ENCODE measurements around the gene CMSS1. TPM values are rescaled to one million over a fixed set of nuclear protein-coding genes. Genes with fewer than 3 reads are reported as not detected.

The CMSS1 gene
- total RNA-seq, 1 experiment from 2014 or later = 64.1 TPM

DNA sequence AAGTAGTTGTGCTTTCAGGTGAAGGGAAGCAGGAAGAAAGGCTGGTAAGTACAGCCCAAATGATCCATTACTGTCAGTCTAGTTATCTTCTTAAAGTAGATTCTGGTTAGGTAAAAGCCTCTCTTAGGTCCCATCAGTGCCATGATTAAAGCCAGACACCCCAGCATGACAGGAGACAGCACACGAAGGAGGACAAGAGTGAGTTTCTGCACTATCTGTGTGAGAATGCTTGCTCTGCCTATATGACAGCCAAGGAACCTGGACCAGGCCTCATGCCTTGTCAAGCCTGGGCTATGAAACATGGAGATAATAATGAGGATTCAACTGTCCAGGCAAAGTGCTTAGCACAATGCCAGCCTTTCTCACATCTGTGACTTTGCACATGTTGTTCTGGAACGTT is 310.1 kb downstream of the CMSS1 start:
- no peaks in the 10 kb centered on the region for H3K4me1 ChIP-seq (ENCODE audit: control insufficient read depth in 1 of 2, insufficient read depth in 2 of 2, low read length in 2 of 2)
- ChIA-PET RAD21 (ENCODE audit: low non-redundant PET in 1 of 2, low total read pairs in 2 of 2, uncharacterized antibody in 2 of 2, unreplicated experiment in 2 of 2) (no interaction called here), POLR2A (no interaction called here), CTCF (no interaction called here)
- no peaks in the 10 kb centered on the region for H3K27me3 ChIP-seq (ENCODE audit: insufficient read depth, low read length)
- no peak for TF ChIP-seq POLR2A (IDR thresholded peaks at IDR 0.05; ENCODE audit: borderline replicate concordance, extremely low read depth, insufficient read depth, insufficient read length)
- TF ChIP-seq ZNF274 (IDR thresholded peaks at IDR 0.05; ENCODE audit: low read depth, low read length) = no peak
- no peak for TF ChIP-seq YY1 (IDR thresholded peaks at IDR 0.05; ENCODE audit: extremely low read depth, insufficient replicate concordance, low read depth, low read length)
- H2AFZ ChIP-seq (ENCODE audit: low read depth, low read length, poor library complexity, severe bottlenecking) = no peak overlapping the region
- no peaks in the 10 kb centered on the region for H3K9me2 ChIP-seq (ENCODE audit: insufficient read depth)
- intact Hi-C loops (cut with micrococcal nuclease) = no loop called here
- no peaks in the 10 kb centered on the region for H3K9me3 ChIP-seq (ENCODE audit: control insufficient read depth in 1 of 2, insufficient read depth in 1 of 2, low read depth in 1 of 2, low read length in 2 of 2)
- H3K4me2 ChIP-seq (ENCODE audit: low read length) = no peak overlapping the region
- H3K36me3 ChIP-seq (ENCODE audit: control insufficient read depth in 1 of 2, insufficient read depth in 2 of 2, low read length in 2 of 2) = no peaks in the 10 kb centered on the region
- DNase-seq (ENCODE audit: low read depth, low spot score) (no peak), ATAC-seq (no peak)
- no peak overlapping the region for H3K27ac ChIP-seq (ENCODE audit: low read depth, low read length)
- H3K9ac ChIP-seq (ENCODE audit: low read length) = no peak overlapping the region
- H3K4me3 ChIP-seq (replicated peaks in 1 of 2; ENCODE audit: low read depth in 1 of 2, low read length in 2 of 2) = no peak overlapping the region
- H3K79me2 ChIP-seq (ENCODE audit: insufficient read depth, low read length) = no peaks in the 10 kb centered on the region
- BruUV-seq (replicated peaks) = no TSS peak
- H4K20me1 ChIP-seq (ENCODE audit: insufficient read depth) = no peaks in the 10 kb centered on the region

DNA sequence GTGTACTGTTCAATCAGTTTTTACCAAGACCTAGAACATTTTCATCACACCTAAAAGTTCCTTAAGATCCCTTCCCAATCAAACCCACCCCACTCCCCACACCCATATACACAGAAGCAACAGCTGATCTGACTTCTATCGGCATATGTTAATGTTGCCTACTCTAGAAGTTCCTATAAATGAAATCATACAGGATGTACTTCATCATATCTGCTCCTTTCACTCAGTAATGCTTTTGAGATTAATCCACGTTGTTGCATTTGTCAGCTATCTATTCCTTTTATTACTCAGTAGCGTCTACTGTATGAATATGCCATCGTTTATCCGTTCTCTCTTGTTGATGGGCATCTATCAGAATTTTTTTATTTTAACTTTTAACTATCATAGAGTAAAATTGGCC is 310.9 kb downstream of the CMSS1 start:
- TF ChIP-seq, protein P1, sequence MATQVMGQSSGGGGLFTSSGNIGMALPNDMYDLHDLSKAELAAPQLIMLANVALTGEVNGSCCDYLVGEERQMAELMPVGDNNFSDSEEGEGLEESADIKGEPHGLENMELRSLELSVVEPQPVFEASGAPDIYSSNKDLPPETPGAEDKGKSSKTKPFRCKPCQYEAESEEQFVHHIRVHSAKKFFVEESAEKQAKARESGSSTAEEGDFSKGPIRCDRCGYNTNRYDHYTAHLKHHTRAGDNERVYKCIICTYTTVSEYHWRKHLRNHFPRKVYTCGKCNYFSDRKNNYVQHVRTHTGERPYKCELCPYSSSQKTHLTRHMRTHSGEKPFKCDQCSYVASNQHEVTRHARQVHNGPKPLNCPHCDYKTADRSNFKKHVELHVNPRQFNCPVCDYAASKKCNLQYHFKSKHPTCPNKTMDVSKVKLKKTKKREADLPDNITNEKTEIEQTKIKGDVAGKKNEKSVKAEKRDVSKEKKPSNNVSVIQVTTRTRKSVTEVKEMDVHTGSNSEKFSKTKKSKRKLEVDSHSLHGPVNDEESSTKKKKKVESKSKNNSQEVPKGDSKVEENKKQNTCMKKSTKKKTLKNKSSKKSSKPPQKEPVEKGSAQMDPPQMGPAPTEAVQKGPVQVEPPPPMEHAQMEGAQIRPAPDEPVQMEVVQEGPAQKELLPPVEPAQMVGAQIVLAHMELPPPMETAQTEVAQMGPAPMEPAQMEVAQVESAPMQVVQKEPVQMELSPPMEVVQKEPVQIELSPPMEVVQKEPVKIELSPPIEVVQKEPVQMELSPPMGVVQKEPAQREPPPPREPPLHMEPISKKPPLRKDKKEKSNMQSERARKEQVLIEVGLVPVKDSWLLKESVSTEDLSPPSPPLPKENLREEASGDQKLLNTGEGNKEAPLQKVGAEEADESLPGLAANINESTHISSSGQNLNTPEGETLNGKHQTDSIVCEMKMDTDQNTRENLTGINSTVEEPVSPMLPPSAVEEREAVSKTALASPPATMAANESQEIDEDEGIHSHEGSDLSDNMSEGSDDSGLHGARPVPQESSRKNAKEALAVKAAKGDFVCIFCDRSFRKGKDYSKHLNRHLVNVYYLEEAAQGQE (IDR thresholded peaks at IDR 0.05; ENCODE audit: low read depth) = no peak
- TF ChIP-seq, protein P2, sequence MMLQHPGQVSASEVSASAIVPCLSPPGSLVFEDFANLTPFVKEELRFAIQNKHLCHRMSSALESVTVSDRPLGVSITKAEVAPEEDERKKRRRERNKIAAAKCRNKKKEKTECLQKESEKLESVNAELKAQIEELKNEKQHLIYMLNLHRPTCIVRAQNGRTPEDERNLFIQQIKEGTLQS (IDR thresholded peaks at IDR 0.05) = no peak
- TF ChIP-seq RAD21 (IDR thresholded peaks at IDR 0.05; ENCODE audit: low read depth) (no peak), YY1 (IDR thresholded peaks at IDR 0.05; ENCODE audit: extremely low read depth, insufficient replicate concordance, low read depth, low read length) (no peak), EZH2phosphoT487 (IDR thresholded peaks at IDR 0.05; ENCODE audit: borderline replicate concordance) (no peak), CBX3 (IDR thresholded peaks at IDR 0.05; ENCODE audit: low read depth) (no peak), ELF1 (IDR thresholded peaks at IDR 0.05; ENCODE audit: borderline replicate concordance, low read depth) (no peak)
- TF ChIP-seq, protein P3, sequence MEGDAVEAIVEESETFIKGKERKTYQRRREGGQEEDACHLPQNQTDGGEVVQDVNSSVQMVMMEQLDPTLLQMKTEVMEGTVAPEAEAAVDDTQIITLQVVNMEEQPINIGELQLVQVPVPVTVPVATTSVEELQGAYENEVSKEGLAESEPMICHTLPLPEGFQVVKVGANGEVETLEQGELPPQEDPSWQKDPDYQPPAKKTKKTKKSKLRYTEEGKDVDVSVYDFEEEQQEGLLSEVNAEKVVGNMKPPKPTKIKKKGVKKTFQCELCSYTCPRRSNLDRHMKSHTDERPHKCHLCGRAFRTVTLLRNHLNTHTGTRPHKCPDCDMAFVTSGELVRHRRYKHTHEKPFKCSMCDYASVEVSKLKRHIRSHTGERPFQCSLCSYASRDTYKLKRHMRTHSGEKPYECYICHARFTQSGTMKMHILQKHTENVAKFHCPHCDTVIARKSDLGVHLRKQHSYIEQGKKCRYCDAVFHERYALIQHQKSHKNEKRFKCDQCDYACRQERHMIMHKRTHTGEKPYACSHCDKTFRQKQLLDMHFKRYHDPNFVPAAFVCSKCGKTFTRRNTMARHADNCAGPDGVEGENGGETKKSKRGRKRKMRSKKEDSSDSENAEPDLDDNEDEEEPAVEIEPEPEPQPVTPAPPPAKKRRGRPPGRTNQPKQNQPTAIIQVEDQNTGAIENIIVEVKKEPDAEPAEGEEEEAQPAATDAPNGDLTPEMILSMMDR (IDR thresholded peaks at IDR 0.05 in 2 of 3, conservative IDR thresholded peaks at IDR 0.05 in 1 of 3; ENCODE audit: borderline replicate concordance in 1 of 3, insufficient read depth in 1 of 3, low read depth in 2 of 3, low read length in 2 of 3) = no peak
- Histone ChIP-seq H3K4me1 (ENCODE audit: control insufficient read depth in 1 of 2, insufficient read depth in 2 of 2, low read length in 2 of 2) (no peaks in the 10 kb centered on the region), H3K4me3 (replicated peaks in 1 of 2; ENCODE audit: low read depth in 1 of 2, low read length in 2 of 2) (no peak overlapping the region), H3K79me2 (ENCODE audit: insufficient read depth, low read length) (no peaks in the 10 kb centered on the region), H3K9ac (ENCODE audit: low read length) (no peak overlapping the region), H4K20me1 (ENCODE audit: insufficient read depth) (no peaks in the 10 kb centered on the region), H3K36me3 (ENCODE audit: control insufficient read depth in 1 of 2, insufficient read depth in 2 of 2, low read length in 2 of 2) (no peaks in the 10 kb centered on the region), H3K27ac (ENCODE audit: low read depth, low read length) (no peak overlapping the region), H3K27me3 (ENCODE audit: insufficient read depth, low read length) (no peaks in the 10 kb centered on the region), H3K4me2 (ENCODE audit: low read length) (no peak overlapping the region), H2AFZ (ENCODE audit: low read depth, low read length, poor library complexity, severe bottlenecking) (no peak overlapping the region), H3K9me2 (ENCODE audit: insufficient read depth) (no peaks in the 10 kb centered on the region), H3K9me3 (ENCODE audit: control insufficient read depth in 1 of 2, insufficient read depth in 1 of 2, low read depth in 1 of 2, low read length in 2 of 2) (no peaks in the 10 kb centered on the region)
- no peak for DNase-seq (ENCODE audit: low read depth, low spot score)
- RAD21 ChIA-PET (ENCODE audit: low non-redundant PET in 1 of 2, low total read pairs in 2 of 2, uncharacterized antibody in 2 of 2, unreplicated experiment in 2 of 2) = no interaction called here
- intact Hi-C loops (cut with micrococcal nuclease) = no loop called here
- no peak for ATAC-seq
- no TSS peak for BruUV-seq (replicated peaks)
- POLR2A ChIA-PET = no interaction called here
- CTCF ChIA-PET = no interaction called here
